ENCODE measurements around the gene MANF.

- TF ChIP-seq CTCF (IDR thresholded peaks at IDR 0.05) (no peak), POLR2A (IDR thresholded peaks at IDR 0.05; ENCODE audit: low read depth) (no peak), POLR2AphosphoS5 (IDR thresholded peaks at IDR 0.05) (no peak)
Observed at GRCh38 chr3:51338632-51339031, 46.5 kb upstream of the MANF start.
